ENCODE measurements around the gene ZDHHC12.

GRCh38 chr9:128770286-128771030 is 46.5 kb upstream of the ZDHHC12 start:
- no peak for TF ChIP-seq ZNF565 (CRISPR knock-in tag; conservative IDR thresholded peaks at IDR 0.05; ENCODE audit: low read depth)
- TF ChIP-seq TCF4 (CRISPR knock-in tag; IDR thresholded peaks at IDR 0.05; ENCODE audit: borderline replicate concordance), result no peak
- TF ChIP-seq ARNTL (CRISPR knock-in tag; IDR thresholded peaks at IDR 0.05; ENCODE audit: borderline replicate concordance, low read depth), result no peak

All from SK-N-SH treated with all-trans-retinoic acid at 6 μM for 48 hours (cell line).